IMR-90 (cell line): ENCODE results near the gene LENG9. TPM values are rescaled to one million over a fixed set of nuclear protein-coding genes. Genes with fewer than 3 reads are reported as not detected.

ENCODE experiments used
- ATAC-seq: fragments of 200-7000 bp; cut with Tn5 transposase; 2 replicates; pipeline ENCODE4 v1.9.1; 2020; ENCODE audit warnings: low read depth, mild to moderate bottlenecking, moderate library complexity
- BruUV-seq: library from RNA; stranded (reverse); fragments of 400-500 nt; replicated peaks from 2 replicates; lab custom pipeline; 2021; lab: Mats Ljungman, UMichigan
- CTCF ChIA-PET: fragments of 300-600 bp; formaldehyde crosslinking; extraction: SDS; loops from one replicate; lab custom pipeline; 2021; ENCODE audit warnings: antibody characterized with exemption; lab: Yijun Ruan, JAX
- POLR2A ChIA-PET: fragments of 300-600 bp; sonication (Branson Sonifier 250); formaldehyde crosslinking; loops from one replicate; lab custom pipeline; 2022; ENCODE audit warnings: antibody characterized with exemption; ENCODE audit not compliant: unreplicated experiment; lab: Charles Lee
- DNase-seq: peaks from one replicate; pipeline ENCODE4 v3.0.0; 2013
- H2AFZ ChIP-seq: replicated peaks from 2 replicates; pipeline ENCODE3; 2013; ENCODE audit warnings: low read length, mild to moderate bottlenecking; ENCODE audit not compliant: poor library complexity
- H2AK5ac ChIP-seq: 2 replicates; pipeline ENCODE4 v1.6.1; 2013; ENCODE audit warnings: low read depth, low read length, inconsistent platforms
- H2AK9ac ChIP-seq: replicated peaks from 2 replicates; pipeline ENCODE3; 2013; ENCODE audit warnings: mild to moderate bottlenecking, low read depth, low read length, moderate library complexity; ENCODE audit not compliant: poor library complexity
- H2BK120ac ChIP-seq: 2 replicates; pipeline ENCODE4 v1.6.1; 2013; ENCODE audit warnings: low read depth, low read length, inconsistent platforms
- H2BK15ac ChIP-seq: 3 replicates; pipeline ENCODE4 v1.6.1; 2013; ENCODE audit warnings: low read depth, low read length, inconsistent platforms
- H2BK20ac ChIP-seq: 2 replicates; pipeline ENCODE4 v1.6.1; 2013; ENCODE audit warnings: low read depth, mild to moderate bottlenecking, inconsistent platforms, low read length, moderate library complexity
- H2BK5ac ChIP-seq: 2 replicates; pipeline ENCODE4 v1.6.1; 2013; ENCODE audit warnings: mild to moderate bottlenecking, low read depth, low read length, inconsistent platforms; ENCODE audit not compliant: poor library complexity, severe bottlenecking
- H3K14ac ChIP-seq: replicated peaks from 2 replicates; pipeline ENCODE4 v1.6.1; 2013; ENCODE audit warnings: low read depth, low read length, inconsistent platforms
- H3K18ac ChIP-seq: 2 replicates; pipeline ENCODE4 v1.6.1; 2013; ENCODE audit warnings: low read depth, low read length, control low read depth
- H3K23ac ChIP-seq: 2 replicates; pipeline ENCODE4 v1.6.1; 2013; ENCODE audit warnings: low read depth, low read length, inconsistent platforms
- H3K27ac ChIP-seq: 2 replicates; pipeline ENCODE4 v1.5.1; 2013; ENCODE audit warnings: mild to moderate bottlenecking, control low read depth, low read length; ENCODE audit not compliant: insufficient read depth
- H3K27me3 ChIP-seq: 2 replicates; pipeline ENCODE4 v1.6.1; 2013; ENCODE audit warnings: low read length; ENCODE audit not compliant: control insufficient read depth, insufficient read depth
- H3K36me3 ChIP-seq: 2 replicates; pipeline ENCODE4 v1.6.1; 2013; ENCODE audit warnings: low read length, mixed read lengths; ENCODE audit not compliant: control insufficient read depth, insufficient read depth
- H3K4ac ChIP-seq: 2 replicates; pipeline ENCODE4 v1.6.1; 2013; ENCODE audit warnings: low read depth, low read length, inconsistent platforms
- H3K4me1 ChIP-seq: 2 replicates; pipeline ENCODE4 v1.6.1; 2013; ENCODE audit warnings: low read length, mixed read lengths; ENCODE audit not compliant: control insufficient read depth, insufficient read depth
- H3K4me2 ChIP-seq: 2 replicates; pipeline ENCODE4 v1.6.1; 2013; ENCODE audit warnings: low read depth, mild to moderate bottlenecking, control low read depth, low read length, moderate library complexity
- H3K4me3 ChIP-seq: 2 replicates; pipeline ENCODE4 v1.5.1; 2013; ENCODE audit warnings: low read depth, mild to moderate bottlenecking, control low read depth, low read length, moderate library complexity; ENCODE audit not compliant: insufficient read depth
- H3K56ac ChIP-seq: 2 replicates; pipeline ENCODE4 v1.6.1; 2013; ENCODE audit warnings: low read length, inconsistent platforms; ENCODE audit not compliant: insufficient read depth; ENCODE audit errors: extremely low read depth
- H3K79me1 ChIP-seq, 2 experiments: 2 replicates each; pipeline ENCODE4 v1.6.1; 2013; ENCODE audit warnings: low read length in 2 of 2, inconsistent platforms in 1 of 2, low read depth in 1 of 2
- H3K9ac ChIP-seq: 2 replicates; pipeline ENCODE4 v1.6.1; 2013; ENCODE audit warnings: low read depth, low read length, control low read depth
- H3K9me1 ChIP-seq: 2 replicates; pipeline ENCODE4 v1.6.1; 2013; ENCODE audit warnings: low read length, inconsistent platforms; ENCODE audit not compliant: insufficient read depth
- H3K9me3 ChIP-seq: 2 replicates; pipeline ENCODE4 v1.6.1; 2013; ENCODE audit warnings: low read length; ENCODE audit not compliant: control insufficient read depth, insufficient read depth
- H4K20me1 ChIP-seq: 2 replicates; pipeline ENCODE4 v1.6.1; 2013; ENCODE audit warnings: low read length, inconsistent platforms; ENCODE audit not compliant: insufficient read depth
- H4K5ac ChIP-seq: 2 replicates; pipeline ENCODE4 v1.6.1; 2013; ENCODE audit warnings: mild to moderate bottlenecking, low read depth, low read length, control low read depth
- H4K8ac ChIP-seq, 2 experiments: 2 replicates each; pipeline ENCODE4 v1.6.1; 2013; ENCODE audit warnings: low read depth in 2 of 2, low read length in 2 of 2, control low read depth in 1 of 2, inconsistent platforms in 1 of 2
- H4K91ac ChIP-seq: 2 replicates; pipeline ENCODE4 v1.6.1; 2013; ENCODE audit warnings: low read depth, low read length, inconsistent platforms; ENCODE audit not compliant: insufficient read depth
- CEBPB ChIP-seq: IDR thresholded peaks from 2 replicates; pipeline ENCODE4 v1.6.1; 2012; ENCODE audit warnings: low read depth, low read length, improper control_type of control experiment
- ELK1 ChIP-seq: fragments of 150-350 bp; IDR thresholded peaks from 2 replicates; pipeline ENCODE4 v1.6.1; 2016; ENCODE audit warnings: low read depth, mild to moderate bottlenecking, low read length, moderate library complexity, borderline replicate concordance
- MAFK ChIP-seq: IDR thresholded peaks from 2 replicates; pipeline ENCODE4 v1.6.1; 2012; ENCODE audit warnings: low read depth, low read length, improper control_type of control experiment
- POLR2A ChIP-seq: IDR thresholded peaks from 2 replicates; pipeline ENCODE4 v1.6.1; 2012; ENCODE audit warnings: mild to moderate bottlenecking, low read depth, low read length
- RAD21 ChIP-seq: IDR thresholded peaks from 2 replicates; pipeline ENCODE4 v1.6.1; 2012; ENCODE audit warnings: low read length, improper control_type of control experiment
- SMC3 ChIP-seq: fragments of 150-350 bp; IDR thresholded peaks from 2 replicates; pipeline ENCODE4 v1.6.1; 2016; ENCODE audit warnings: low read depth, mild to moderate bottlenecking, antibody characterized with exemption, low read length, moderate library complexity
- WGBS, 2 experiments: methylation state at CpG; one replicate each; pipeline versions ENCODE4 v1.1.5 to v1.1.7; 2013; ENCODE audit warnings: missing lambda C conversion rate in 2 of 2; ENCODE audit not compliant: insufficient read length in 1 of 2; ENCODE audit errors: extremely low coverage in 2 of 2; 5-methylcytosine and 5-hydroxymethylcytosine counted together
- dilution Hi-C: fragments of 300-500 bp; cut with HindIII; formaldehyde crosslinking; loops from one replicate; pipeline ENCODE4 v1.14.3; 2018; ENCODE audit warnings: low sequenced_read_pairs; ENCODE audit not compliant: unreplicated experiment
- in situ Hi-C: fragments of 300-500 bp; cut with MboI; formaldehyde crosslinking; loops from 3 replicates; pipeline ENCODE4 v1.14.3; 2019; ENCODE audit warnings: low sequenced_read_pairs, inconsistent platforms, mixed read lengths
- intact Hi-C: fragments of 100-400 bp; cut with micrococcal nuclease; formaldehyde crosslinking; loops from 2 replicates; pipeline ENCODE4 v1.10.0; 2022
- polyA plus RNA-seq, 3 experiments: library from polyadenylated mRNA; depleted of rRNA; stranded (reverse); fragments of >200 nt; gene quantifications; 2 replicates each; pipeline ENCODE4 v1.2.3, GENCODE V29; 2012; ENCODE audit warnings: low replicate concordance in 1 of 3
- total RNA-seq: library from RNA; depleted of rRNA; stranded (reverse); fragments of >200 nt; gene quantifications from 2 replicates; pipeline ENCODE4 v1.2.3, GENCODE V29; 2012

Gene LENG9
- total and polyA plus RNA-seq, 2 of the 4 experiments (the other 2 are of a cell fraction): 0.94 to 1.1 TPM

- Histone ChIP-seq H4K5ac (no peak overlapping the region), H3K4me2 (no peak overlapping the region), H2BK120ac (no peak overlapping the region), H3K4me1 (0 out of 2 replicates have a peak, but pooled peaks cover 2% of the 10 kb centered on the region), H3K14ac (no peak overlapping the region), H3K36me3 (peaks cover 4% of the 10 kb centered on the region; the same call in 1 of the 2 replicates), H2AFZ (no peak overlapping the region), H3K23ac (no peak overlapping the region), H4K91ac (no peak overlapping the region), H2AK9ac (no peak overlapping the region), H3K18ac (no peak overlapping the region), H3K9me1 (peaks cover 6% of the 10 kb centered on the region; the same call in 1 of the 2 replicates), H4K8ac (no peak overlapping the region), H3K4ac (no peak overlapping the region), H3K79me1 (peaks cover 9 to 15% of the 10 kb centered on the region in 2 experiments; a peak in 3 of 4 replicates), H3K56ac (no peak overlapping the region), H2BK15ac (no peak overlapping the region), H3K4me3 (no peak overlapping the region), H2AK5ac (no peak overlapping the region), H3K27ac (no peak overlapping the region), H2BK20ac (no peak overlapping the region), H4K20me1 (peaks cover 14% of the 10 kb centered on the region), H2BK5ac (no peak overlapping the region), H3K27me3 (peaks cover 2% of the 10 kb centered on the region; the same call in 1 of the 2 replicates), H3K9ac (no peak overlapping the region), H3K9me3 (no peaks in the 10 kb centered on the region)
- no TSS peak for BruUV-seq
- in situ Hi-C loops (no loop called here), intact Hi-C loops (no loop called here), dilution Hi-C loops (no loop called here)
- WGBS, 2 experiments: no CpG with 5 or more reads among the region's 11 CpGs
- no peak for ATAC-seq
- ChIA-PET CTCF (no interaction called here), POLR2A (no interaction called here)
- DNase-seq: no peak
- TF ChIP-seq ELK1 (no peak), SMC3 (no peak), CEBPB (no peak), RAD21 (no peak), MAFK (no peak), POLR2A (no peak)
These were observed 28.7 kb downstream of the LENG9 start for GRCh38 chr19:54434873-54435214.
